ENCODE measurements around the gene RANBP1. TPM values are rescaled to one million over a fixed set of nuclear protein-coding genes. Genes with fewer than 3 reads are reported as not detected.

RANBP1 gene
- total RNA-seq, 3 donors from 2014 or later = 58.4 to 102 (median 66.0) TPM

DNA sequence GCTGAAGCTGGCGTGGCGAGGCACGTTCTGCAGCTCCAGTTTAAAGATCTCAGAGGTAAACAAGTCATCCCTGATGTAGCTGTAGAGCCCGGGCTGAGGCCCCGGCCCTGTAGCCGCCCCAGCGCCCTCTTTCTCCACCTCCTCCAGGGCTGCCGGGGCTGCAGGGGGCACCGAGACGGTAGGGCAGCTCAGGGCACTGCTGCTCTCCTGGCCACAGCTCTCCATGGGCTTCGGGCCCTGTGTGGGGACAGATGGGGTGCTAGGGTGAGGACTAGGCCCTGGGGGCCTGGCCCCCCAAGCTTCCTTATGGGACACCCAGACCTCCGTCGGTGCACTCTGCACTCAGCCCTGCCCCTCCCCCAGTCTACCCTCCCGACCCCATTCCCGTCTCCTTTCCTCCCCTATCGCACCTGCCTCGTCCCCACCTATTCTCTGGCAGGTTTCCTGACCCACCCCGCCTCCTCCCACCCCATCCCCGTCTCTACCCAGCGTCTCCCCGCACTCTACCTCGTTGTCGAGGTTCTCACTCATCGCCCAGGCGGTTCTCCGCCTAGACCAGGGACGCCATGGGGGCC lies 559 bp downstream of the RANBP1 start:
- Histone ChIP-seq H3K4me3 (peak overlapping the region; percentile 38), H3K36me3 (ENCODE audit: low read depth) (peaks cover 6% of the 10 kb centered on the region), H3K9me3 (no peaks in the 10 kb centered on the region), H3K4me1 (ENCODE audit: low read depth) (peaks cover 25% of the 10 kb centered on the region)
- ATAC-seq = peak; percentile 3
- TF ChIP-seq, protein P1, sequence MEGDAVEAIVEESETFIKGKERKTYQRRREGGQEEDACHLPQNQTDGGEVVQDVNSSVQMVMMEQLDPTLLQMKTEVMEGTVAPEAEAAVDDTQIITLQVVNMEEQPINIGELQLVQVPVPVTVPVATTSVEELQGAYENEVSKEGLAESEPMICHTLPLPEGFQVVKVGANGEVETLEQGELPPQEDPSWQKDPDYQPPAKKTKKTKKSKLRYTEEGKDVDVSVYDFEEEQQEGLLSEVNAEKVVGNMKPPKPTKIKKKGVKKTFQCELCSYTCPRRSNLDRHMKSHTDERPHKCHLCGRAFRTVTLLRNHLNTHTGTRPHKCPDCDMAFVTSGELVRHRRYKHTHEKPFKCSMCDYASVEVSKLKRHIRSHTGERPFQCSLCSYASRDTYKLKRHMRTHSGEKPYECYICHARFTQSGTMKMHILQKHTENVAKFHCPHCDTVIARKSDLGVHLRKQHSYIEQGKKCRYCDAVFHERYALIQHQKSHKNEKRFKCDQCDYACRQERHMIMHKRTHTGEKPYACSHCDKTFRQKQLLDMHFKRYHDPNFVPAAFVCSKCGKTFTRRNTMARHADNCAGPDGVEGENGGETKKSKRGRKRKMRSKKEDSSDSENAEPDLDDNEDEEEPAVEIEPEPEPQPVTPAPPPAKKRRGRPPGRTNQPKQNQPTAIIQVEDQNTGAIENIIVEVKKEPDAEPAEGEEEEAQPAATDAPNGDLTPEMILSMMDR (IDR thresholded peaks at IDR 0.05) = no peak
- intact Hi-C loops (cut with DNase I, micrococcal nuclease) = no loop called here
- peak in 2 of 3 donors; percentile 59 to 75 for DNase-seq

DNA sequence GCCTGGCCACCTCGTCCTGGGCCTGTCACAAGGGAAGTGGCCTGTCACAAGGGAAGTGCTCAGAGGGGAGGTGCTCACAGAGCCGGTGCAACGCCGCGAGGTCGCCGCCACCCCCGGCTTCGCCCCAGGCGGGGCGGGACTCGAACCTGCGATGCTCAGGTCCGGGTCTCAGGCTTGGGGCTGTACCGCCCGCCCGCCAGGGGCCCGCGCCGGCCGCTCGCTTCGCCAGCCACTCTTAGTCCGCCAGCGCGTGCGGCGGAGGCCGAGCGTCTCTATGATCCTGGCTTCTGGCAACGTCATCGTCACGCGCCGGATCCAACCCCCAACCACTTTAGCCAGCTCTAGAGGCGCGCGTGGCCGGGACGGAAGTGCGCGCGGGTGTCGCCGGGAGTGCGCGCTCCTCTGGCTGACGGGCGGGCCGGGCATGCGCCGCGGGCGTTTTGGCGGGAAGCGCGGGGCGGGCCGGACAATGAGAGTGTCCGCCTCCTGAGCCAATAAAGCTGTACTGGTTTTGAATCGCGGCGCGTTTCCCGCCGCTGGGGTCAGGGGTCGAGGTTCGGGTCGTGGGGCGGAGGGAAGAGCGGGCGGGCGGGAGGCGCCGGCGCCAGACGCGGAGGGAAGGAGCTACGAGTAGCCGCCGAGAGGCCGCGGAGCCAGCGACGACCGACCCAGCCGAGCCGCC lies 1.2 kb downstream of the RANBP1 start, which contains the start of gene TRMT2A:
Gene TRMT2A (minus strand): TSS at position 276 of the 682 bp plus-strand sequence. CDS start 320 bp downstream, outside the sequence.
- ATAC-seq (peak; percentile 93), DNase-seq (peak; percentile 99)
- intact Hi-C loops (cut with DNase I, micrococcal nuclease) = no loop called here
- H3K36me3 ChIP-seq (ENCODE audit: low read depth) = peaks cover 6% of the 10 kb centered on the region
- H3K4me3 ChIP-seq = peak within 1 kb of the TSS; percentile 81
- H3K9me3 ChIP-seq = no peaks in the 10 kb centered on the region
- TF ChIP-seq, protein P1 (IDR thresholded peaks at IDR 0.05) = no peak
- H3K4me1 ChIP-seq (ENCODE audit: low read depth) = peaks cover 25% of the 10 kb centered on the region

DNA sequence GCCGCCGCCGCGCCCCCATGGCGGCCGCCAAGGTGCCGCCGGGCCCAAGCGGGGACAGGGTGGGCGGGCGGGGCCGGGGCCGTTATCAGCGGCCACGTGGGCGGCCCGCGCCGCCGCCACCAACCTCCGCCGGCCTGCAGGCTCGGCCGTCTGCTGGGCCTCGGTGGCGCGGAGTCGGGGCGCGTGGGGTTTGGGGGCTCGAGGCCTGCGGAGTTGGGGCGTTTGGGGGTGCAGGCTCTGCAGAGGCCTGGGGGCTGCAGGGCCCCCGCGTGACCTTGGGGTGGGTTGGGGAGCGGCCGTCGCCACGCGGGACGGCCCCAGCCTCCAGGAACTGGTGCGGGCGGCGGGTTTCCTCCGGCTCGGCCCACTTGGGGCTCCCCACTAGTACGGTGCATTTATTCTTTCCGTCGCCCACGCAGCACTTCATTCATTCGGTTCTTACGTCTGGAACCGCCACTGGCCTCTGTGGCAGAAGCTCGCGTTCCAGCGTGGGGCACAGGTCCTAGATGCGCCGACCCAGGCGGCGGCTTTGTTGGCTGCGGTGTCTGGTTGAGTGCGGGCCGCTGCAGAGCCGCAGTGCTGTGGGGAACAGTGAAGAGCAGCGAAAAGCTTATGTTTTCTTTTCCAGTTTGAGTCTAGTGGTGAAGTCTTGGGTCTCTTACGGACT lies 1.9 kb downstream of the RANBP1 start:
- Histone ChIP-seq H3K4me3 (peak overlapping the region; percentile 81), H3K9me3 (no peaks in the 10 kb centered on the region), H3K4me1 (ENCODE audit: low read depth) (peaks cover 25% of the 10 kb centered on the region), H3K36me3 (ENCODE audit: low read depth) (peaks cover 6% of the 10 kb centered on the region)
- DNase-seq (peak in 2 of 3 donors; percentile 38 to 72), ATAC-seq (peak; percentile 13)
- intact Hi-C loops (cut with DNase I, micrococcal nuclease) = no loop called here
- TF ChIP-seq, protein P1 (IDR thresholded peaks at IDR 0.05) = no peak

DNA sequence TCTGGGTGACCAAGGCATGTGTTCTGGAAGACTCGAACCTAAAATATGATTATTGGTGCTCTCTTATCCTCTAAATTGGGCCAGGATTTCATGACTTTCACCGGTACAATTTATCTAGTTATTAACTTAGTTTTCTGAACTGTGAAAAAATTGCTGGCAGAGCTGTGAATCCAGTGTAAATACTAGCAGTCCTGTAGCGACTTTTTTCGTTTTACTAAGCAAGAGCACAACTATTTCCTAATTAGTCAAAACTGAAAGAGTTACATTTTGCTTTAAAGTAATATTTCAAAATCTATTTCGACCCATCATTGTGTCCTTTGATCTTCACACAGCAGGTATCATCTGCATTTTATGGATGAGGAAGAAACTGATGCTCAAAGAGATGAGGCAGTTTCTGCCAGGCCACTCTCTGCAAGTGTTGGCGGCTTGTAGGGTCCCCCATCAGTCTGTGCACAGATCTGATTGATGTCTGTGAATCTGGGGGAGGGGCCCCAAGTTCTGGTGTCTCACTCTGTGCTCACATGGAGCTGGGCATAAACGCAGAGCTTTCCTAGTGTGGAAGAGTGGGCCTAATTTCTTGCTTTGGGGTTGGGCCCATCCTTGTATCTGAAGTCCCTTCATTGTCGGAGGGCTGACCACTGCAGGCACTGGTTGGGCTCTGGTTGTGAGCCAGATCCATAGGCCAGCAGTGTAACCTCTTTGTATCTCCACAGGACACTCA lies 2.6 kb downstream of the RANBP1 start:
- Histone ChIP-seq H3K4me3 (no peak overlapping the region), H3K4me1 (ENCODE audit: low read depth) (peaks cover 25% of the 10 kb centered on the region), H3K36me3 (ENCODE audit: low read depth) (peaks cover 6% of the 10 kb centered on the region), H3K9me3 (no peaks in the 10 kb centered on the region)
- intact Hi-C loops (cut with DNase I, micrococcal nuclease) = no loop called here
- ATAC-seq (no peak), DNase-seq (peak in 2 of 3 donors; percentile 15)
- TF ChIP-seq, protein P1 (IDR thresholded peaks at IDR 0.05) = no peak

DNA sequence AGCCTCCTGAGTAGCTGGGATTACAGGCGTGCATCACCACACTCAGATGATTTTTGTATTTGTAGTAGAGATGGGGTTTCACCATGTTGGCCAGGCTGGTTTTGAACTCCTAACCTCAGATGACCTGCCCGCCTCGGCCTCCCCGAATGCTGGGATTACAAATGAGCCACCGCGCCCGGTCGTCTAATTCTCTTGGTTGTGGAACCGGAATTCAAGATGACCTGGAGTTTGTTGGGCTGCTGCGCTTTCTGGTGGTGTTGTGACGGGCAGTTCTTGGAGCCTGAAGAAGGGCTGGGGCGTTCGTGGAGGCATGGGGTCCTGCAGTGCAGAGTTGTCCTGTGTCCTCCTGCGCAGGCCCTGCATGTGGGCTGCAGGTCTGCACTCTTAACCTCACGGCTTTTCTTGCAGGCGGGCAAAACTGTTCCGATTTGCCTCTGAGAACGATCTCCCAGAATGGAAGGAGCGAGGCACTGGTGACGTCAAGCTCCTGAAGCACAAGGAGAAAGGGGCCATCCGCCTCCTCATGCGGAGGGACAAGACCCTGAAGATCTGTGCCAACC lies 6.0 kb downstream of the RANBP1 start:
- H3K4me3 ChIP-seq = no peak overlapping the region
- no peaks in the 10 kb centered on the region for H3K9me3 ChIP-seq
- intact Hi-C loops (cut with DNase I, micrococcal nuclease) = no loop called here
- TF ChIP-seq, protein P1 (IDR thresholded peaks at IDR 0.05) = no peak
- ATAC-seq (no peak), DNase-seq (peak in 1 of 3 donors; percentile 28)
- peaks cover 6% of the 10 kb centered on the region for H3K36me3 ChIP-seq (ENCODE audit: low read depth)
- peaks cover 13% of the 10 kb centered on the region for H3K4me1 ChIP-seq (ENCODE audit: low read depth)
